SH-SY5Y (cell line): ENCODE data around the gene OR1L8.
"Not testable (repeated sequence)": the region's sequence is repeated elsewhere in the genome, so short reads cannot be mapped to it uniquely, and the experiment has no call there.

Source experiments
- GATA2 ChIP-seq: IDR thresholded peaks from 2 replicates; pipeline ENCODE4 v1.6.1; 2011; ENCODE audit warnings: mild to moderate bottlenecking, low read depth, low read length
- GATA3 ChIP-seq: IDR thresholded peaks from 2 replicates; pipeline ENCODE4 v1.6.1; 2011; ENCODE audit warnings: low read depth, mild to moderate bottlenecking, low read length, moderate library complexity

The OR1L8 gene

GRCh38 chr9:122583284-122583683 is at the start of gene OR1L8:
Gene OR1L8, minus strand, starts transcription at chr9:122583384. Its CDS starts 14,907 bp downstream, at chr9:122568477.
- not testable (repeated sequence) for TF ChIP-seq GATA2, GATA3

GRCh38 chr9:122619996-122620395 is 36.8 kb upstream of the OR1L8 start:
- TF ChIP-seq GATA2 (no peak), GATA3 (no peak)

GRCh38 chr9:122614362-122614761 is 31.2 kb upstream of the OR1L8 start, which contains the start of gene OR1Q1:
Gene OR1Q1, plus strand, starts transcription at chr9:122614738. Its CDS starts 0 bp downstream, at chr9:122614738.
- TF ChIP-seq GATA2 (no peak), GATA3 (no peak)

- TF ChIP-seq GATA2 (no peak), GATA3 (no peak)
These were observed 26.6 kb upstream of the OR1L8 start for GRCh38 chr9:122609804-122610203.

GRCh38 chr9:122606587-122606986 is 23.4 kb upstream of the OR1L8 start:
- TF ChIP-seq GATA3 = no peak
- no peak for TF ChIP-seq GATA2

- TF ChIP-seq GATA2 (no peak), GATA3 (no peak)
These were observed 22.5 kb upstream of the OR1L8 start for GRCh38 chr9:122605691-122606090.

- no peak for TF ChIP-seq GATA2
- no peak for TF ChIP-seq GATA3
These were observed 2.8 kb downstream of the OR1L8 start for GRCh38 chr9:122580360-122580759.

- TF ChIP-seq GATA2 = no peak
These were observed 3.3 kb downstream of the OR1L8 start for GRCh38 chr9:122579874-122580273.

- TF ChIP-seq GATA3 (no peak), GATA2 (no peak)
These were observed 10.7 kb downstream of the OR1L8 start for GRCh38 chr9:122572456-122572855.

GRCh38 chr9:122567901-122568300 is 15.3 kb downstream of the OR1L8 start:
- TF ChIP-seq GATA2 (no peak), GATA3 (no peak)

GRCh38 chr9:122562134-122562760 is 20.9 kb downstream of the OR1L8 start:
- TF ChIP-seq GATA2 (no peak), GATA3 (no peak)

GRCh38 chr9:122561446-122561845 is 21.7 kb downstream of the OR1L8 start:
- TF ChIP-seq GATA2 = no peak
- no peak for TF ChIP-seq GATA3

- TF ChIP-seq GATA3 (no peak), GATA2 (no peak)
These were observed 30.4 kb downstream of the OR1L8 start, which contains the start of gene OR1N2 for GRCh38 chr9:122552812-122553211. Gene OR1N2, plus strand, starts transcription at chr9:122553112. Its CDS starts 100 bp downstream, at chr9:122553212.

GRCh38 chr9:122551371-122551770 is 31.8 kb downstream of the OR1L8 start:
- TF ChIP-seq GATA3 (no peak), GATA2 (no peak)

- TF ChIP-seq GATA2 = no peak
- no peak for TF ChIP-seq GATA3
These were observed 37.0 kb downstream of the OR1L8 start for GRCh38 chr9:122546196-122546595.
